HG03558 (cell line): ENCODE results near the gene COL19A1.

Experiments
- ATAC-seq: cut with Tn5 transposase; IDR thresholded peaks from one replicate; pipeline ENCODE4 v1.9.1; 2021; ENCODE audit warnings: moderate number of reproducible peaks; ENCODE audit not compliant: unreplicated experiment; ENCODE audit errors: extremely low read depth

Gene COL19A1

DNA sequence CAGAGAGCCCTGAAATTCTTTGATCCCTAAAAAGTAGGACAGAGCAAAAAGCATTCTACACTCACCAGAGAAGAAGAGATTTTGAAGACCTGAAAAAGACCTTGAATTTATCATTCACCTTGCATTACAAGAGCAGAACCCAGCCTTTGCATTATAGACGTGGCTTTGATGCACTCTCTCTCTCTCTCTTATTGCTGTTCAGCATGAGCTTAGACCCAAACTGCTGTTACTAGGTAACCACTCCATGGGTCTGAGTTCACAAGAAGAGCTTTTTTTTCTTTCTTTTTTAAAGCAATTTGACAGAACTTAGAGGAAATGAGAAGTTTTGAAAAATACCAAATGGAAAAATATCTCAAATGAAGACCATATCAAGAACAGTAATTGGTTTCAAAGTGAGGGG lies 392.1 kb downstream of the COL19A1 start:
- ATAC-seq = no peak
